SIG-M5 (cell line): ENCODE measurements around the gene XRCC4.

Experiments used
- DNase-seq: peaks from one replicate; lab custom pipeline; 2025; lab: John Stamatoyannopoulos, UW

The XRCC4 gene

GRCh38 chr5:83071286-83072051 is 5.9 kb upstream of the XRCC4 start:
- DNase-seq: no peak

DNA sequence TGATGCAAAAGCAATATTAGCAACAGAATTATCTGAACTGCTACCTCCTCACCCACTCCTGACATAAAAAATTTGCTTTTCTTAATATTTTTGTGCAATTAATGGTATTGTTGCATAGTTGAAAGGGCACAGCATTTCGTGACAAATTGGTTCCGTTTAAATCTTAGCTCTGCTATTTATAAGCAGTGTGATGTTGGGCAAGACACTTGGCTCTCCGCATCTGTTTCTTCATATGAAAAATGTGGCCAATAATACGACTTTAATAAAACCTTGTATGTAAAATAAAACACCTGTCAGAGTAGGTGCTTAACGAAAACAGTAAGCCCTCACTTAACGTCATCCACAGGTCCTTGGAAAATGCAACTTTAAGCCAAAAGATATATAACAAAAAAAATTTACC is 4.4 kb upstream of the XRCC4 start:
- DNase-seq: peak; percentile 12

GRCh38 chr5:83077662-83078261 is 415 bp downstream of the XRCC4 start:
- peak; percentile 19 for DNase-seq

DNA sequence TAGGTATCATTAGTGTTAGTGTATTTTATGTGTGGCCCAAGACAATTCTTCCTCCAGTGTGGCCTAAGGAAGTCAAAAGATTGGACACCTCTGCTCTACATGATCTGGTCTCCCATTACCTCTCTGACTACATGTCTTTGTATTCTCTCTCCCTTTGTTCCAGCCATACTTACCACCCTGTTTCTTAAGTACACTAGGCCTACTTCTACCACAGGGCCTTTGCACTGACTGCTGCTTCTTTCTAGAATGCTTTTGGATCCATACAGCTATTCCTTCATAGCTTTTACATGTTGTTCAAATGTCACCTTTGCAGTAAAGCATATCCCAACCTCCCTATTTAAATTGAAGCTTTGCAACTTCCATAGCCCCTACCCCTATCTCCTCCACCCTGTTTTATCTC is 5.4 kb downstream of the XRCC4 start:
- no peak for DNase-seq

DNA sequence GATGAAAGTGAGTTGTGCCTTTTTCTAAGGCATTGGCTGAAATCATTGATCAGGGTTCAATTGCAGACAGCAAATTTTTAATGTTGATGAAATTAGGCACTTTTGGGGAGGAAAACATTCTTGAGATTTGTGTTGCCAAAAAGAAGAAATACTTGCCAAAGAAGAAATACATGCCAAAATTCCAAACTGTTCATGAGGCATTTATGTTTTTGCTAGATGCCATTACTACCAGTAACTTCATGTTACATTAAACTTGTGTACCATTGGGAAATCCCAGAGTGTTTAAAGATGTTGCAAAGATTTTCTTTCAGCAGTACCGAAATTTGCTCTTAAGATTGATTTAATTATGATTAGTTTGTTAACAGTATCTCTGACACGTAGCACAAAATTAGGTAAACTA is 7.0 kb downstream of the XRCC4 start:
- no peak for DNase-seq

- DNase-seq: no peak
Observed at GRCh38 chr5:83085106-83085505, 7.8 kb downstream of the XRCC4 start.

DNA sequence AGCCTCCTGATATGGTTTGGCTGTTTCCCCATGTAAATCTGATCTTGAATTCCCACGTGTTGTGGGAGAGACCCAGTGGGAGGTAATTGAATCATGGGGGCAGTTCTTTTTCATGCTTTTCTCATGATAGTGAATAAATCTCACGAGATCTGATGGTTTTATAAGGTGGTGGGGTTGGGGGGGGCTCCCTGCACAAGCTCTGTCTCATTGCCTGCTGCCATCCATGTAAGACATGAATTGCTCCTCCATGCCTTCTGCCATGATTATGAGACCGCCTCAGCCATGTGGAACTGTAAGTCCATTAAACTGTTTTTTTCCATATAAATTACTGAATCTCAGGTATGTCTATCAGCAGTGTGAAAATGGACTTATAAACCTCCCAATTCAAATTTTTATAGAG is 12.8 kb downstream of the XRCC4 start:
- DNase-seq: no peak

- no peak for DNase-seq
Observed at GRCh38 chr5:83092619-83093018, 15.3 kb downstream of the XRCC4 start.

DNA sequence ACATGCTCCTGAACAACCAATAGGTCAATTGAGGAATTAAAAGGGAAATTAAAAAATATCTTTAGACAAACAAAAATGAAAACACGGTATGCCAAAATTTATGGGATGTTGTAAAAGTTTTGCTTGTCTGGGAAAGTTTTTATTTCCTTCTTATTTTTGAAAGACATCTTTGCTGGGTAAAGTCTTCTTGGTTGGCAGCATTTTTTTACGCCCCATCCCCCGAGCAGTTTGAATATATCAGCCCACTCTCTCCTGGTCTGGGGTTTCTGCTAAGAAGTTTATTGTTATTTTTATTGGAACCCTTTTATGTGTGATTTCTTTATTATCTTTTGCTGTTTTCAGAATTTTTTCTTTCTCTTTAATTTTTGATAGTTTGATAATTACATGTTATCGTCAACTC is 16.3 kb downstream of the XRCC4 start:
- no peak for DNase-seq

DNA sequence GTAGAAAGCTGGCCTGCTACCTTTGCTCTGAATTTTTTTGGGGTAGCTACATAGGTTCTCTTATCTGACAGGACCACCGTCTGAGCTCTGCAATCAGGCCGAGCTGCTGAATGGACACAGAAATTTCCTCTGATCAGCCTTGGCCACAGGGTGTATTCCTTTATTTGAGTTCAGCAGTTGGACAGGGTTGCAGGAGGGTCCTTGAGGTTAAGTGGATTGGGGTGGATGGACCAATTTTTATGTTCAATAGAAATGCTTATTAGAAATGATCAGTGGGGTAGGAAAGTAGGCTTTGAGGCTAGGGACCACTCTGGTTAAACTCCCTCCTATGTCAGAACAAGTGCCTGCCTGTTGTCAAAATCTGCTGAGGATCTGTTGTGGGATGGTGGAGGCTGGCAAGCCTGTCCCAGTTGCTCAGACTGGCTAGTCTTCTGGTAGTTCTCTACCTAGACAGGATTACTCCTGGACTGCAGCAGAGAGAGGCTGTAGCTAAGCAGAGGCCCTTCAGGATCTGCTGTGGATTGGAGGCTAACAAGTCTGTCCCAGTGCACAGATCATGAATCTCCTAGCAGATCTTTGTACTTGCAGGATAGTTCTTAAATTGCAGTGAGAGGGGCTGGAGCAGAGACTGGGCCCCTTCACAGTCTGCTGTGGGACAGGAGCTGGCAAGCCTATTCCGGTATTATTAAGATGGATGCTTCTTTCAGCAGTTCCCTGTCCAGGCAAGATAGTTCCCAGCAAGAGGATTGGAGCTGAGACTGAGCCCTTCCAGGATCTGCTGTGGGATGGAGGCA is 18.0 kb downstream of the XRCC4 start:
- no peak for DNase-seq

DNA sequence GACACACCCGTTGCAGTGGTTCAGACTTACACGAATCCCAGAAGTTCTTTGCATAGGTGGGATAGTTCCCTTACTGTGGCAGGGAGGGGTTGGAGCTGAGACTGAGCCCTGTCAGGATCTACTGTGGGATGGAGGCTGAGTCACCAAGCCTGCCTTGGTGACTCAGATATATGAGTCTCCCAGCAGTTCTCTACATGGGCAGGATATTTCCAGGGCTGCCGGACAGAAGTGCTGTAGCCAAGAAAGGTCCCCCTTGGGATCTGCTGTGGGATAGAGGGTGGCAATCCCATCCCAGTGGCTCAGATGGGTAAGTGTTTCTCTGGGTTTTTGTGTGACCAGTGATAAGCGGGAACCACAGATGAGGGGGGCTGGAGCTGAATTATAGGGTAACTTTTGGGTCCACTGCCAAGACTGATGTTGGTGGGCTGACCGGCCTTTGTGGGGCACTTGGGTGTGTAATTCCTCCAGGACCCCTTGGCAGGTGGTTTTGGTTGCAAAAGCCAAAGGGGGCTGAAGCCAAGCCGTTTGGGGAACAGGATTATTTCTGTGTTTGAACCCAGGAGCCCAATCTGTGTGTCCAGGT is 18.7 kb downstream of the XRCC4 start:
- no peak for DNase-seq

DNA sequence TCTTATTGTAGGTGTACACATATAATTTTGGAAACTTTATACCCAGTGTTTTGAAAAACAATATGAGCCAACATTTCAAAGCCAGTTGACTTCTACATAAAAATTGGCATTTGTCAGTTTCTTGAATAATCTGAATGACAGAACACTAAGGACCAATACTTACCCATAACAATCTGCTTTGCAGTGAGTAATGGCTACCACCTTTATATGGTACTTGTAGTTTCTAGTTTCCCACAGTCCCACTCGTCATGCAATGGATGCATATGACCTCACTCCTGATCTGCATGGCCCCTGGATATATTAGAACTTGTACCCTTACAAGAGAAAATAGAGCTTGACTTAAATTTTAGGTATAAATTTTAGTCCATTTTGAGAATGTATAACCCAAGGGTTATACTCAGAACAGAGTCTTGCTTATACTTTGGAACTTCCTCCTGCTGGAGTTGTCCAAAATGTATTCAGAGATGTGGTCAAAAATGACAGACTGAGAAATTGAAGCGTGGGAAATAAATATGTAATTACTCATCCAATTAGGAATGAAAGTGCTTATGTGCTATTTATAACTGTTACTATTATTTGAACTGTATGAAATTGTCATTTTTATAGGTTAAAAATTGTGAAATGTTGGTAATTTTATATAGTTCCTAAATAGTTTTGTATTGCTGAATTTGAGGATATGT is 19.5 kb downstream of the XRCC4 start:
- no peak for DNase-seq

DNA sequence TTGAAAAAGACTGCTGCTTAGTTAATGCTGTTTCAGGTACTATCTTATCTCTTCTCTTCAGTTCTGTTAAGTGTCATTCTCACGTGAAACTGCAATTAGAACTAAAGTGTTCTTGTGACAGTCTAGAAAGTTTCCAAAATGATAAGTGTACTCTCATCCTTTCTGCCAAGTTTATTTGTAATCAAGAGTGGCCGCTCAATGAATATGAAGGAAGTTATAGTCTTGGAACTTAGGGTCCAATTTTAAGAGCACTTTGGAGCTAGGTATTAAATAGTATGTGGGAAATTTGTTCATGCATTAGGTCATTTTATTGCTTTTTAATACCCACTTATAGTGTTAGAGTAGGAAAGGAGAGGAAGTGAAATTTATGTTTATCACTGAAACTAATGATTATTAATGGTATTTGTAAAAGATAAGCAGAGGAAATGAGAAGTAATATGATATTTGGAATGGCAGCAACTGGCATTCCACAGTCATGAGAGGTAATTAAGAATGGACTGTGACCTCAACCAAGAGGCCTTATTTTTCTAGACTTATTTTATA is 20.4 kb downstream of the XRCC4 start:
- no peak for DNase-seq

GRCh38 chr5:83099001-83099400 is 21.7 kb downstream of the XRCC4 start:
- no peak for DNase-seq

DNA sequence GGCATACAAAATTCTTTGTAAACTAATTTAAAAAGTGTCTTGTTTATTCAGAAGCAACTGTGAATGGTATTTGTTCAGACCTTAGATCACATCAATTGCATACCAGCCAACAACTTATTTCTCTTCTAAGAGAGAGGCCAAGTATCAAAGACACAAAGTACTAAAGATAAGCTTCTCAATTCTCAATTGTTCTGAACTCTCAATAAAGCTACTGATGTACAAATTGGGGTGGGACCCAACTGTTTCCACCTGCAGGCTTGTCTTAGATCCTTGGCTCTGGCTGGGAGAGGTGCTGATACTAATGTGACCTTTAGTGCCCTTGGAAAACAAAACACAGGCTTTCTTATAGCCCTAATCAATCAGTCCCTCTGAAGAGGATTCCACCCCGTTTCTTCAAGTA is 22.1 kb downstream of the XRCC4 start:
- DNase-seq: no peak

GRCh38 chr5:83101514-83101913 is 24.2 kb downstream of the XRCC4 start:
- no peak for DNase-seq

DNA sequence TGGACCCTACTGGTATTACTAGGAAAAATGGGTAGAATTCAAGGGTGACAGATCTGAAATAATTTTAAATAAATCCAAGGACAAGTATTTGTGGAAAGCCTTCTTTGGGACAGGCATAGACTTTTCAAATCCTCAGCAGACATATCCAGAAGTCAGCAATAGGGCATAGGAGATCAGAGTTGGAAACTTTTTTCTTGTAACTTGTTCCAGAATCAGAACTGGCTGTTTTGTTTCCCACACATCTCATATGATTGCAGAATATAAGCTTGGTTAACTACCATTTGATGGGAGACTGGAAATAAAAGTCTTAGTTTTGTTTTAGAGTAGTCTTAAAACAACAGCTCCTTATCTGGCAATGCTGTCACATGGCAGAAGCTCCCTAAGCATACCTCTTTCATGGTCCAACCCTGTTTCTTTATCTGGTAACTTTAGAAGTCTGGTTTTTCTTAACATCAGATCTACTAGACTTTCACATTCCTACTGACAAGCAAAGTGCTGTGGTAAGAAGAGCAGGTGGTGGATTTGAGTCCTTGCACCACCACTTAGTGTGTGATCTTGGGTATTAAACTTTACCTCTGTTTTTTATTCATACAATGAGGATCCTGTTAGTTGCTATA is 25.1 kb downstream of the XRCC4 start:
- no peak for DNase-seq

- DNase-seq: no peak
Observed at GRCh38 chr5:83104021-83104420, 26.7 kb downstream of the XRCC4 start.

DNA sequence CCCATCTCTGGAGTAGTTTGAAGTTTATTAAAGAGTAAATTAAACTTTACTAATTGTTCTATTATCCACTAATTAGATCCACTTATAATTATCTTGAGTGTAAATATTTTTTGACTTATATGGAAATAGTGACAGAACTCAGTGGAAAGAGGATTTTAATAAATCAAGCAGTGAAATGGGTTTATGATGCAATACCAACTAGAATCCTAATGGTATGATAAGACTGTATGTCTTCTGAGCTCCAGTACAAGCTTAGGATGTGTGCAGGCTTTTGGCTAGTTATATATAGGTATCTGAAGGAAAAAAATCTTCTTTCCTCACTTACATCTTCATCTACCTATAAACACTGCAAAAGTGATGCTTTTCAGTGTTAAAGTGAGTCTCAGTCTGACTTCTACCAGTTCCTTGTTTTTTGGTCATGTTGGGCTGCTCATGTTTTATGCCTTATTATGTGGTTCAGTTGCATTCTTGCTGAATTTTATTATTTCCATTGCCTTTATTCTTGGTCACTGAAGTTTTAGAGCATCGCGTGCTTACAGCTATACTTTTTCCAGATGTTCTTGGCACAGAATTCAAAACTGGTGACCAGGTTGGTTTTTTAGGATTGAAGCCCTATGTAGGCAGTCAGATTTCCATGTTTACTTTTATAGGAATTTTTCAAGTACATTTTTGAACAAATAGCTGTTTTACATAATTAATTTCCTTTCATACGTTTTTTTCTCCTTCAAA is 30.5 kb downstream of the XRCC4 start:
- DNase-seq: no peak

GRCh38 chr5:83109380-83109779 is 32.0 kb downstream of the XRCC4 start:
- DNase-seq: no peak

DNA sequence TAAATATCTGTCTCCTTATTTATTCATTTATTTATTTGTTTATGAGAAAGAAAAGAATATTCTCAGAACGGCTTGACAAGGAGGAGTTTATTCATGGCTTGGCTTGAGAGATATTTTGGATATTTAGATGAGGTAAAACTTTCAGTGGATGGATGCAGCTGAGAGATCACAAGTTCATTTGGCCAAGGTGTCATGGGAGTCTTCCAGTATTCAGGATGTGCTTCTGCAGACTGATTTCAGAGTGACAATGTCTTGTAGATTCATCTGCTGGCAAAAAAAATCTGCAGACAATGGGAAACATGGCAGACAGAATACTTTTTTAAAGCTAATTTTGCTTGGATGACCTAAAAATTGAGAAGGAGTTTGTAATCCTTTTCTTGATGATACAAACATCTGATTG is 38.5 kb downstream of the XRCC4 start:
- DNase-seq: no peak
